MG63 (cell line): ENCODE measurements around the gene FCHSD2. TPM values are rescaled to one million over a fixed set of nuclear protein-coding genes. Genes with fewer than 3 reads are reported as not detected.
A peak's percentile ranks its signal among the peaks of the same experiment; 100 is the strongest.

ENCODE experiments used
- DNase-seq: peaks from one replicate; pipeline ENCODE4 v3.0.0-alpha.2; 2020
- H3K27me3 ChIP-seq: fragments of 250-450 bp; sonication (Bioruptor Pico); 2 replicates; pipeline ENCODE4 v1.5.1; 2020; ENCODE audit warnings: mild to moderate bottlenecking, moderate library complexity
- H3K36me3 ChIP-seq: fragments of 250-450 bp; sonication (Bioruptor Pico); 2 replicates; pipeline ENCODE4 v1.5.1; 2020; ENCODE audit warnings: mild to moderate bottlenecking, moderate library complexity
- H3K4me3 ChIP-seq: fragments of 250-450 bp; sonication (Bioruptor Pico); 2 replicates; pipeline ENCODE4 v1.5.1; 2020; ENCODE audit warnings: mild to moderate bottlenecking, moderate library complexity
- H3K9me3 ChIP-seq: fragments of 250-450 bp; sonication (Bioruptor Pico); 2 replicates; pipeline ENCODE4 v1.5.1; 2020; ENCODE audit warnings: mild to moderate bottlenecking, moderate library complexity
- total RNA-seq: library from RNA; depleted of rRNA; stranded (reverse); fragments of >200 nt; shearing (Covaris generic); gene quantifications from 2 replicates; pipeline ENCODE4 v1.2.3, GENCODE V29; 2014; ENCODE audit warnings: low replicate concordance

Gene FCHSD2
- total RNA-seq, 1 experiment from 2014 or later, result 8.2 TPM

GRCh38 chr11:73176145-73176873 is 34.2 kb upstream of the FCHSD2 start:
- no peaks in the 10 kb centered on the region for H3K27me3 ChIP-seq
- DNase-seq, result no peak
- no peaks in the 10 kb centered on the region for H3K9me3 ChIP-seq
- H3K36me3 ChIP-seq, result no peaks in the 10 kb centered on the region
- H3K4me3 ChIP-seq, result no peak overlapping the region

- no peak for DNase-seq
- Histone ChIP-seq H3K36me3 (no peaks in the 10 kb centered on the region), H3K9me3 (no peaks in the 10 kb centered on the region), H3K4me3 (no peak overlapping the region), H3K27me3 (no peaks in the 10 kb centered on the region)
Observed at GRCh38 chr11:73175551-73176144, 33.5 kb upstream of the FCHSD2 start.

- H3K4me3 ChIP-seq, result no peak overlapping the region
Observed at GRCh38 chr11:73174495-73174791, 32.3 kb upstream of the FCHSD2 start.

GRCh38 chr11:73173755-73174494 is 31.8 kb upstream of the FCHSD2 start:
- H3K36me3 ChIP-seq, result no peaks in the 10 kb centered on the region
- DNase-seq, result peak; percentile 79
- no peaks in the 10 kb centered on the region for H3K27me3 ChIP-seq
- no peaks in the 10 kb centered on the region for H3K9me3 ChIP-seq
- no peak overlapping the region for H3K4me3 ChIP-seq

More at GRCh38 chr11:73174495-73174791, 32.3 kb upstream of the FCHSD2 start:
- no peaks in the 10 kb centered on the region for H3K27me3 ChIP-seq
- DNase-seq, result no peak
- H3K36me3 ChIP-seq, result no peaks in the 10 kb centered on the region
- H3K9me3 ChIP-seq, result no peaks in the 10 kb centered on the region

GRCh38 chr11:73172992-73173656 is 31.0 kb upstream of the FCHSD2 start:
- no peak overlapping the region for H3K4me3 ChIP-seq
- no peaks in the 10 kb centered on the region for H3K27me3 ChIP-seq
- DNase-seq, result no peak

GRCh38 chr11:73171436-73172161 is 29.5 kb upstream of the FCHSD2 start:
- H3K36me3 ChIP-seq, result no peaks in the 10 kb centered on the region
- H3K9me3 ChIP-seq, result no peaks in the 10 kb centered on the region
- H3K27me3 ChIP-seq, result no peaks in the 10 kb centered on the region
- no peak overlapping the region for H3K4me3 ChIP-seq
- no peak for DNase-seq

More at GRCh38 chr11:73172992-73173656, 31.0 kb upstream of the FCHSD2 start:
- Histone ChIP-seq H3K36me3 (no peaks in the 10 kb centered on the region), H3K9me3 (no peaks in the 10 kb centered on the region)

GRCh38 chr11:73170140-73170539 is 28.0 kb upstream of the FCHSD2 start:
- Histone ChIP-seq H3K27me3 (no peaks in the 10 kb centered on the region), H3K36me3 (no peaks in the 10 kb centered on the region), H3K9me3 (no peaks in the 10 kb centered on the region), H3K4me3 (no peak overlapping the region)
- no peak for DNase-seq

- Histone ChIP-seq H3K4me3 (no peak overlapping the region), H3K27me3 (no peaks in the 10 kb centered on the region), H3K9me3 (no peaks in the 10 kb centered on the region), H3K36me3 (no peaks in the 10 kb centered on the region)
- DNase-seq, result no peak
Observed at GRCh38 chr11:73168925-73169579, 26.9 kb upstream of the FCHSD2 start.

- Histone ChIP-seq H3K9me3 (no peaks in the 10 kb centered on the region), H3K27me3 (no peaks in the 10 kb centered on the region), H3K4me3 (no peak overlapping the region), H3K36me3 (no peaks in the 10 kb centered on the region)
- no peak for DNase-seq
Observed at GRCh38 chr11:73167363-73167954, 25.3 kb upstream of the FCHSD2 start.

- DNase-seq, result no peak
Observed at GRCh38 chr11:73164803-73165540, 22.9 kb upstream of the FCHSD2 start.

GRCh38 chr11:73163638-73164174 is 21.6 kb upstream of the FCHSD2 start:
- H3K36me3 ChIP-seq, result no peaks in the 10 kb centered on the region
- no peaks in the 10 kb centered on the region for H3K27me3 ChIP-seq
- H3K4me3 ChIP-seq, result no peak overlapping the region
- H3K9me3 ChIP-seq, result no peaks in the 10 kb centered on the region
- no peak for DNase-seq

More at GRCh38 chr11:73164803-73165540, 22.9 kb upstream of the FCHSD2 start:
- Histone ChIP-seq H3K4me3 (no peak overlapping the region), H3K36me3 (no peaks in the 10 kb centered on the region), H3K9me3 (no peaks in the 10 kb centered on the region), H3K27me3 (no peaks in the 10 kb centered on the region)

- no peak for DNase-seq
- Histone ChIP-seq H3K9me3 (no peaks in the 10 kb centered on the region), H3K36me3 (no peaks in the 10 kb centered on the region), H3K27me3 (no peaks in the 10 kb centered on the region), H3K4me3 (no peak overlapping the region)
Observed at GRCh38 chr11:73162196-73162740, 20.1 kb upstream of the FCHSD2 start.

GRCh38 chr11:73160005-73160760 is 18.1 kb upstream of the FCHSD2 start:
- no peak overlapping the region for H3K4me3 ChIP-seq
- H3K27me3 ChIP-seq, result no peaks in the 10 kb centered on the region
- DNase-seq, result no peak

GRCh38 chr11:73159297-73159696 is 17.2 kb upstream of the FCHSD2 start:
- no peak overlapping the region for H3K4me3 ChIP-seq
- H3K27me3 ChIP-seq, result no peaks in the 10 kb centered on the region
- no peak for DNase-seq

More at GRCh38 chr11:73160005-73160760, 18.1 kb upstream of the FCHSD2 start:
- H3K9me3 ChIP-seq, result no peaks in the 10 kb centered on the region
- H3K36me3 ChIP-seq, result no peaks in the 10 kb centered on the region

More at GRCh38 chr11:73159297-73159696, 17.2 kb upstream of the FCHSD2 start:
- Histone ChIP-seq H3K36me3 (no peaks in the 10 kb centered on the region), H3K9me3 (no peaks in the 10 kb centered on the region)
